Neural progenitor cell (in vitro differentiated cells): ENCODE data around the gene RAMACL. TPM values are rescaled to one million over a fixed set of nuclear protein-coding genes. Genes with fewer than 3 reads are reported as not detected.

Experiments used
- DNase-seq: peaks from one replicate; pipeline ENCODE4 v3.0.0-alpha.2; 2016; ENCODE audit warnings: low spot score
- H2AFZ ChIP-seq: fragments of 200-600 bp; sonication (generic); replicated peaks from 2 replicates; pipeline ENCODE4 v1.6.1; 2016; ENCODE audit warnings: antibody characterized with exemption
- H3F3A ChIP-seq: fragments of 200-600 bp; sonication (generic); 2 replicates; pipeline ENCODE4 v1.6.1; 2016; ENCODE audit warnings: antibody characterized with exemption, low read depth
- H3K27ac ChIP-seq: fragments of 200-600 bp; sonication (generic); 2 replicates; pipeline ENCODE4 v1.5.1; 2016; ENCODE audit warnings: mild to moderate bottlenecking
- H3K27me3 ChIP-seq: fragments of 200-600 bp; sonication (generic); 2 replicates; pipeline ENCODE4 v1.6.1; 2016; ENCODE audit warnings: mild to moderate bottlenecking, moderate library complexity
- H3K36me3 ChIP-seq: fragments of 200-600 bp; sonication (generic); 2 replicates; pipeline ENCODE4 v1.5.1; 2016
- H3K4me1 ChIP-seq: fragments of 200-600 bp; sonication (generic); 2 replicates; pipeline ENCODE4 v1.6.1; 2016; ENCODE audit warnings: mixed run types
- H3K4me2 ChIP-seq: fragments of 200-600 bp; sonication (generic); 2 replicates; pipeline ENCODE4 v1.6.1; 2016
- H3K4me3 ChIP-seq: fragments of 200-600 bp; sonication (generic); 2 replicates; pipeline ENCODE4 v1.5.1; 2016
- H3K79me2 ChIP-seq: fragments of 200-600 bp; sonication (generic); 2 replicates; pipeline ENCODE4 v1.6.1; 2016; ENCODE audit warnings: low read depth
- H3K9ac ChIP-seq: fragments of 200-600 bp; sonication (generic); 2 replicates; pipeline ENCODE4 v1.6.1; 2016
- H3K9me3 ChIP-seq: fragments of 200-600 bp; sonication (generic); 2 replicates; pipeline ENCODE4 v1.5.1; 2016; ENCODE audit warnings: low read depth
- H4K20me1 ChIP-seq: fragments of 200-600 bp; sonication (generic); 2 replicates; pipeline ENCODE4 v1.6.1; 2016; ENCODE audit warnings: low read depth
- H3K27ac Mint-ChIP-seq: 3 replicates; pipeline ENCODE4 v1.8.0; 2021; ENCODE audit warnings: mixed read lengths
- H3K27me3 Mint-ChIP-seq: 2 replicates; pipeline ENCODE4 v1.8.0; 2022; ENCODE audit warnings: low read depth, mild to moderate bottlenecking, inconsistent platforms, moderate library complexity, mixed read lengths; ENCODE audit not compliant: insufficient read depth
- H3K36me3 Mint-ChIP-seq: 3 replicates; pipeline ENCODE4 v1.8.0; 2021; ENCODE audit warnings: mixed read lengths
- H3K4me1 Mint-ChIP-seq: 3 replicates; pipeline ENCODE4 v1.8.0; 2021; ENCODE audit warnings: mixed read lengths
- H3K4me3 Mint-ChIP-seq: 3 replicates; pipeline ENCODE4 v1.8.0; 2021; ENCODE audit warnings: mild to moderate bottlenecking, moderate library complexity, mixed read lengths
- H3K9me3 Mint-ChIP-seq: 3 replicates; pipeline ENCODE4 v1.8.0; 2020; ENCODE audit warnings: mixed read lengths
- CTCF ChIP-seq: fragments of 200-600 bp; sonication (generic); IDR thresholded peaks from 2 replicates; pipeline ENCODE4 v1.5.1; 2017; ENCODE audit warnings: antibody characterized with exemption, mild to moderate bottlenecking
- EZH2 ChIP-seq: fragments of 200-600 bp; sonication (generic); IDR thresholded peaks from 2 replicates; pipeline ENCODE4 v1.6.1; 2017; ENCODE audit warnings: antibody characterized with exemption, mild to moderate bottlenecking, moderate library complexity
- EZH2phosphoT487 ChIP-seq: fragments of 200-600 bp; sonication (generic); IDR thresholded peaks from 2 replicates; pipeline ENCODE4 v1.6.1; 2017; ENCODE audit warnings: antibody characterized with exemption
- total RNA-seq: library from RNA; depleted of rRNA; stranded (reverse); fragments of >200 nt; gene quantifications from 2 replicates; pipeline ENCODE4 v1.2.3, GENCODE V29; 2015; ENCODE audit warnings: low replicate concordance

RAMACL gene
- total RNA-seq, 1 donor from 2014 or later = 0.19 TPM

GRCh38 chr6:166595061-166595780, 8.7 kb upstream of the RAMACL start:
- Mint-ChIP-seq H3K9me3 (peaks cover 2% of the 10 kb centered on the region), H3K4me3 (no peak overlapping the region), H3K27ac (no peak overlapping the region), H3K4me1 (peaks cover 40% of the 10 kb centered on the region), H3K27me3 (no peaks in the 10 kb centered on the region), H3K36me3 (peaks cover 2% of the 10 kb centered on the region)
- Histone ChIP-seq H3K79me2 (peaks cover 5% of the 10 kb centered on the region), H3K9me3 (no peaks in the 10 kb centered on the region), H3F3A (peaks cover 11% of the 10 kb centered on the region), H2AFZ (no peak overlapping the region), H3K27me3 (no peaks in the 10 kb centered on the region), H3K9ac (no peak overlapping the region), H3K36me3 (no peaks in the 10 kb centered on the region), H3K4me3 (no peak overlapping the region), H4K20me1 (no peaks in the 10 kb centered on the region), H3K4me1 (peaks cover 17% of the 10 kb centered on the region), H3K4me2 (no peak overlapping the region), H3K27ac (no peak overlapping the region)
- no peak for DNase-seq
- TF ChIP-seq EZH2phosphoT487 (no peak), CTCF (no peak), EZH2 (no peak)

GRCh38 chr6:166592821-166593220, 6.3 kb upstream of the RAMACL start:
- H3K4me1 Mint-ChIP-seq = peaks cover 41% of the 10 kb centered on the region
- no peak overlapping the region for H3K27ac ChIP-seq
- H3K4me3 ChIP-seq = no peak overlapping the region
- H3K9me3 Mint-ChIP-seq = no peaks in the 10 kb centered on the region
- H3K4me1 ChIP-seq = peaks cover 20% of the 10 kb centered on the region
- H3K79me2 ChIP-seq = peaks cover 5% of the 10 kb centered on the region
- no peaks in the 10 kb centered on the region for H3K27me3 ChIP-seq
- no peak overlapping the region for H3K4me3 Mint-ChIP-seq
- no peak overlapping the region for H3K4me2 ChIP-seq
- no peak overlapping the region for H3K9ac ChIP-seq
- peaks cover 2% of the 10 kb centered on the region for H3K36me3 Mint-ChIP-seq
- H2AFZ ChIP-seq = no peak overlapping the region
- TF ChIP-seq EZH2 (no peak), CTCF (no peak), EZH2phosphoT487 (no peak)
- peaks cover 8% of the 10 kb centered on the region for H4K20me1 ChIP-seq
- H3K27me3 Mint-ChIP-seq = peaks cover 2% of the 10 kb centered on the region
- peaks cover 3% of the 10 kb centered on the region for H3F3A ChIP-seq
- no peak overlapping the region for H3K27ac Mint-ChIP-seq
- H3K36me3 ChIP-seq = no peaks in the 10 kb centered on the region
- no peak for DNase-seq
- H3K9me3 ChIP-seq = no peaks in the 10 kb centered on the region

- H3K9me3 Mint-ChIP-seq = no peaks in the 10 kb centered on the region
- H3K9ac ChIP-seq = no peak overlapping the region
Observed at GRCh38 chr6:166591961-166592520, 5.6 kb upstream of the RAMACL start.

More at GRCh38 chr6:166591961-166592520, 5.6 kb upstream of the RAMACL start:
- H3K79me2 ChIP-seq = peaks cover 8% of the 10 kb centered on the region
- no peak overlapping the region for H2AFZ ChIP-seq
- no peaks in the 10 kb centered on the region for H3K27me3 ChIP-seq
- Mint-ChIP-seq H3K36me3 (peaks cover 2% of the 10 kb centered on the region), H3K4me1 (peaks cover 41% of the 10 kb centered on the region), H3K27me3 (peaks cover 2% of the 10 kb centered on the region), H3K27ac (no peak overlapping the region), H3K4me3 (no peak overlapping the region)
- no peak overlapping the region for H3K27ac ChIP-seq
- TF ChIP-seq CTCF (no peak), EZH2 (no peak), EZH2phosphoT487 (no peak)
- H3K36me3 ChIP-seq = no peaks in the 10 kb centered on the region
- H3F3A ChIP-seq = no peaks in the 10 kb centered on the region
- H4K20me1 ChIP-seq = peaks cover 11% of the 10 kb centered on the region
- peaks cover 14% of the 10 kb centered on the region for H3K4me1 ChIP-seq
- no peaks in the 10 kb centered on the region for H3K9me3 ChIP-seq
- no peak overlapping the region for H3K4me2 ChIP-seq
- H3K4me3 ChIP-seq = no peak overlapping the region
- DNase-seq = no peak
